ENCODE measurements around the gene KCNIP1.

The KCNIP1 gene

GRCh38 chr5:170571281-170571731 is 67.5 kb downstream of the KCNIP1 start:
- no peak for DNase-seq

GRCh38 chr5:170571875-170572852 is 68.3 kb downstream of the KCNIP1 start:
- no peak for DNase-seq

DNA sequence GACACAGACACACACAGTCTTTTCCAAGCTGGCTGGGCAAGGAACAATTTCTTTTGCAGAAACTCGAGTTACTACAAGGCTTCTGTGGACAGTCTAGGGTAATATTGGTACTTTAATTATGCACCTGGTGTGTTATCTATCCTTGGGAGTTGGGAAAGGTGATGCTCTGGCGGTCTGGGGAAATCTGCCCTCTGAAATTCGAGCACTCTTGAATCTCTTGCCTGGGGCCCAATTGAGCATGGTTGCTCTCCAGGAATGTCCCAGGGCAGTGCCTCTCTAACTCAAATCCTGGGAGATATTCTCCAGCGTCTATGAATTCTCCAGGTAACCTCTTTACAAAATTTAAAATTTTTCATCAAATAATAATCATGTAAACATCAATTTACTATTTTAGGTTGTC is 69.3 kb downstream of the KCNIP1 start:
- no peak for DNase-seq

DNA sequence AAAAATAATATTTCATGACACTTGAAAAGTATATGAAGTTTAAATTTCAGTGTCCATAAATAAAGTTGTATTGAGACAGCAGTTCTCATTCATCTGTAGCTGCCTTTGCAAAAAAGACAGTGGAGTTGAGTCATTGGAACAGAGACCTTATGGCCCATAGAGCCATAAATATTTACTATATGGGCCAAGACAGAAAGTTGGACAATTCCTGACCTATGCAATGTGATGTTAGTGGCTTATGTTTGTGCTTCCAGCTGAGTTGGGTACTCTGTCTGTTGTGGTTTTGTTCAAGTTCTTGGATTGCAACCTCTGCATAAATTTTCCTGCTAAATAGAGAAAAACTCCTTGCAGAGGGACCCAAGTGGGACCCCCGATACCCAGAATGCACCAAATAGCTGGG is 69.8 kb downstream of the KCNIP1 start:
- no peak for DNase-seq

DNA sequence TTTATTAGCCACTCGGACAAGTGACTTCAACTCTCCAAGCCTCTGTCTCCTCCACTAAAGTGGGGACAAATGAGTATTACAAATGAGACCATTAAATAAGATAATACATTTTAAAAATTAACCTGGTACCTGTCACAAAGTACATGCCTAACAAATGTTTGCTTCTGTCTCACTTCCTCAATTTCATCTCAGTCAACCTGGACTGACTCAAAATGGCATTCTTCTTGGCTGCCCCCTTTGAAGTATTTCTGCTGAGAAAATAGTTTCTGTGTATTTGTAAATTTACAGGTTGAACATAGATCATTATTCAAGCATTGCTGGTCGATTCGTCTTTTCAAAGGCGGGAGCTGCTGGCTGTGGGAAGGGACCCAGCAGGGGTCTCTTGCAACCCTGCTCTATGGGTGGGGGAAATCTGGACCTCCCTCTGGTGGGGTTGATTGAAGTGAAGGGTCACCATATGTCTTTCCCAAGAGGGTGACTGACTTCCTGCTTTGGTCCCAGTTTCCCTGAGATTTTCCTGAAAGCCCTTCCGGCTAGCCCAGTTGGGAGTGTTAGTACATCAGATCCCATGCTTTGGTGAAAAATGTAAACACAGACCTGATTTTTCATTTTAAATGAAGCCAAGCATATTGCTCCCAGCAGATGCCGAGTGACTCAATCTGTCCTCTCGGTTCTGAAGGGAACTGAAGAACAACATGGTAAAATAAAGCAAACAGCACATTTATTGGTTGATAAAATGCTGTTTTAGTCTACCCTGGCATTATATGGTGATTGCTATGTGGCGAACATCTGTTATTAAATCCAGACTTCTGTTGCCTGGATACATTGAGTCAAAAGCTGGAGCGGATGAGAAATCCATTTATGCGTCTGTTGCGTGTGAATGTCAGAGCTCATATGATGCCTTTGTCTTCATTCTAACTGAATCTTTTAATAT is 73.0 kb downstream of the KCNIP1 start:
- DNase-seq: no peak

GRCh38 chr5:170579601-170580000 is 75.8 kb downstream of the KCNIP1 start:
- no peak for DNase-seq

GRCh38 chr5:170581211-170581610 is 77.4 kb downstream of the KCNIP1 start:
- DNase-seq: no peak

GRCh38 chr5:170582644-170583330 is 79.0 kb downstream of the KCNIP1 start:
- DNase-seq: no peak

GRCh38 chr5:170584003-170584402 is 80.2 kb downstream of the KCNIP1 start:
- DNase-seq: no peak

DNA sequence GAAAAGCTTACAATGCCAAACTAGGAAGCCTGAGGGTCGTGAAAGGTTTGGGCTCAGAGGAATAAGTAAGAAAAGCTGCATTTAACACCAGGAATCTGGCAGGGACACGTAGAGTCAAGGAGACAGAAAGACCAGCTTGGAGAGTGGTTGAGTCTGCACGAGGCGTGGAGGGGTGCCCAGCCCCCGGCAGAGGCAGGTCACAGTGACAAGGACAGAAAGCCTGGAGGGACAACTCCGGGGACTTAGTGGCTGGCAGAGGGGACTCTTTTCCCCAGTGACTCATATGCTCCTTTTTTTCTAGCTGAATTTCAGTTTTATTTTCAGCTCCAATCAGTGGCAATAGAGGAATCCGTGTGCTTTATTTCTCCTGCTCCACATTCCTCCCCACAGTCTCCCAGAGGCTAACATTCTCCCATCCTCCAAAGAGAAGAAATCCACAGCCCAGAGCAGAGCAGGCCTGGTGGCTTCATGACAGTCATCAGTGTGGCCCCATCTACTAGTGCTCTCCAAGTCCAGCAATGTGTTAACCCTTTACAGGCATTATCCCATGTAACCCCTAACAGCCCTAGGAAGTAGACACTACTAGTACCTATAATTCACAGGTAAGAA is 80.7 kb downstream of the KCNIP1 start:
- no peak for DNase-seq

GRCh38 chr5:170585273-170585948 is 81.6 kb downstream of the KCNIP1 start:
- DNase-seq: no peak

GRCh38 chr5:170587808-170588207 is 84.0 kb downstream of the KCNIP1 start:
- no peak for DNase-seq

- DNase-seq: no peak
Observed at GRCh38 chr5:170589643-170590042, 85.8 kb downstream of the KCNIP1 start.

GRCh38 chr5:170590566-170590965 is 86.7 kb downstream of the KCNIP1 start:
- no peak for DNase-seq

- DNase-seq: no peak
Observed at GRCh38 chr5:170591054-170591453, 87.2 kb downstream of the KCNIP1 start.

- DNase-seq: no peak
Observed at GRCh38 chr5:170596482-170597044, 92.7 kb downstream of the KCNIP1 start.

DNA sequence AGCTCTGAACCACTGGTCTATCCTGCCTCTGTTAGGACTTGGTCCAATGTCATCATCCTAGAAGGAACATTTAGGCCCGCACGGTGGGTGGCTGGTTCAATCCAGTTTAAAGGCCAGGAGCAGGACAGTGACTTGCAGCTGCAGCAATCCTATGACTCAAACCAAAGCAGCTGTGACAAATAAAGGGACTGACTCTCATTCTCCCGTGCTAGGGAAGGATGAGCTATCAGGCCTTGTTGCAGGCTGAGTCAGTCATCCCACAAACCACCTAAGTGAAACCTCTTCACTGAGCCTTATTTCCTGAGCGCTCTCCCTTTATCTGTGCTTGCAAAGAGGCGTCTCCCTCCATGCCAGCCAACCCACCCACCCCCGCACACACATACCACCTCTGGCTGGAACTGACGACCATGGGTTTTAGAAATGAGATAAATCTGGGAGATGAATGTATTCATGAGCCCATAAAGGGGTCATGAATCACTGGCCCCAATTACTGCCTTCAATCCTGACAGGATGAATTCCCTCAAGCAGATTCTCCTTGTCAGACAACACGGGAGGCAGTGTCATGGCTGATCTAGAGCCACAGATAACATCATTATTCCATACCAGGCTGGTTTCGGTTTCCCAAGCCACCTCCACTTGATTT is 93.4 kb downstream of the KCNIP1 start:
- no peak for DNase-seq

DNA sequence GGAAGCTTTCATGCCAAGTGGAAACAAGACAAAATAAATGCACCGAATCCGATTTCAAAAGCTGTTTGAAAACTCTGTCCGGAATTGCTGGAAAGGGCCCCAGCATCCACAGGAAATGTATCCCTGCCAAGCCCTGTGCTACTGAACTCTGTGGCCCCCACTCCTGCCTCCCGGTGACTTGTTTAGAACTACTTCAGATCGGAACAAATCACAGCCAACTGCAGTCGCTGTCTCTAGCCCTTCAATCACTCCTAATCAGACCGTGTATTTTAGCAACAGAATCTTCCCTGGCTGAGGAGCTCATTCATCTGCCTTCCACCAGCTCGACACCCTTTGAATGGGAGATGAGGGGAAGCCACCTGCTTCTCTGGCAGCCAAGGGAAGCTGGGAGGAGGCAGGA is 94.1 kb downstream of the KCNIP1 start:
- no peak for DNase-seq

DNA sequence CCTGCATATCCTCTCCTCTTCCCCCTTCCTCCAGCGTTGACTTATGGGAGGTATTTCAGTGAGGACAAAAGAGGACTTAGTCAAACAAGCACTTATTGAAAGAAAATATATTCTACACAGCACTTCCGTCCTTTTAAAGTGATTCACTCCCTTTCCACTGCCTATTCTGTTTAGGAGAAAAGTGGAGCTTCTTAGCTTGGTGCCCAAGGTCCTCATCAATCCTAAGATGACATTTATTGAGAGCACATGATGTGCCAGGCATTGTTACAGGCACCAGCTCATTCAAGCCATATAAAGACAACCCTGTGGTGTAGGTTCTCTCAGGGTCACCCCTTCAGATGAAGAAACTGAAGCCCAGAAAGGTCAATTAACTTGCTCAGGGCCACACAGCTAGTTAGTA is 95.9 kb downstream of the KCNIP1 start:
- DNase-seq: no peak

- DNase-seq: no peak
Observed at GRCh38 chr5:170601619-170602018, 97.8 kb downstream of the KCNIP1 start.

- no peak for DNase-seq
Observed at GRCh38 chr5:170603109-170603508, 99.3 kb downstream of the KCNIP1 start.
